ENCODE data around the gene PARP15.

The PARP15 gene

DNA sequence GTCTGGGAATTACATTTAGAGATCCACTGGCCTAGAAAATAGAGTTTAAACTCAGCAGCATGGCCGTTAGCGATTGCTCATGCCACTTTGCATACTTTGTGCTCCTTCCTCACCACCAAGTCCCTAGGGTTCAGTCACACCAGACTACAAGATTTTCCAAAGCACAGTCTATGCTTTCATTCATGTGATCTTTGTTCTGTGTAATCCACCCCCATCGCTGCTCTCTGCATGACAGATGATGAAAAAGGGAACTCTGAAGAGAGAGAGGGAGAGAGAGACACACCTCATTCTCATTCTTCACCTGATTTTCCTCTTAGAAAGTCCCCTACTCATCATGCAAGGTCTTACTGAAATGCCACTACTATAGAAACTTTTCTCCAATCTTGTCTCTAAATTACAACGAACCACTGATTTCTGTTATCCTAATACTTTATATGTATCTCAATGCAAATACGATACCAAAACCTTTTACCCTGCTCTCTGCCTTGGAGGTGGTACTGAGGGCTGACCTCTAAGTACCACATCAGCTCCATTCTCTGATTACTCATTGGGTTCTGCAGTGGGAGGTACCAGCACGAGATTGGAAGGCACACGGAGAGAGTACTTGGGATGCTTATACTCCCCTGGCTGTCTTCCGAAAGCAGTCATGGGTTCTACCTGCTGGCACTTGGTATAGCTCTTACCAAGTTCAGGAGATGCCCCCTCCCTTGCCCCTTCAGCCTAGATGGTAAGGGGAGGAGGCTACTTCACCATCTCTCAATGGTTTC is 1.1 kb upstream of the PARP15 start:
- DNase-seq, result no peak

DNA sequence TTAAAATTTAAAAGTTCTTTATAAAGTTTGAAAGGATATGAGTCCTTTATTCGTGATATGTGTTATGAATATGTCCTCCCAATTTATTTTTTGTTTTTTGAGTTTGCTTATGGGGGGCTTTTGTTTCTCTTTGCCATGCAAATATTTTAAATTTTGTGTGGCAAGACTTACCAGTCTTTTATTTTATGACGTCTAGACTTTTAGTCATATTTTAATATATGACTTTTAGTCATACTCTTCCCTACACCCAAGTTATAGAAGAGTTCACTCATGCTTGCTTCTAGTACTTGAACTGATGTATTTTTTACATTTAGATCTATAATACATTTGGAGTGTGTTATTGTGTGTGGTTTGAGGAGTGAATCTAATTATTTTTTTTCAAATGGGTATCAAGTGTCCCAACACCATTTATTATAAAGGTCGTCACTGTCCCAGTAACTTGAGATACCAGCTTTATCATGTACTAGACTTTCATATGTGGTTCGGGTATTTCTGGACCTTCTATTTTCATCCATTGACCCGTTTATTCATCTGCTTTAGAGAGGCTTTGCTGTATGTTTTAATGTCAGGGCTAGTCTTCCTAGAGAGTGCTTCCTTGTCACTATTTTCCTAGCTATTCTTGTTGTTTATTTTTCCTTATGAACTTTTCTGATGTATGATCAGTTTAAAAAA is 755 bp downstream of the PARP15 start:
- DNase-seq, result no peak

DNA sequence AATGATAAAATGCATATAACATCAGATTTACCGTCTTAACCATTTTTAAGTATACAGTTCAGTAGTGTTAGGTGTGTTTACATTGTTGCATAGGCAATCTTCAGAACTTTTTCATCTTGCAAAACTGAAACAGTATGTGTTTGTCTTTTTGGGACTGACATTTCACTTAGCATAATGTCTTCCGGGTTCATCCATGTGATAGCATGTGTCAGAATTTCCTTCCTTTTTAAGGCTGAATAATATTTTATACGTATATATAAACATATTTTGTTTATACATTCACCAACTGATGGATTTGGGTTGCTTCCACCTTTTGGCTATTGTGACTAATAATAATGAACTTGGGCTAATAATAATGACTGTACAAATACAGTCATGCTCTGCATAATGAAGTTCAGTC is 3.0 kb downstream of the PARP15 start:
- no peak for DNase-seq

DNA sequence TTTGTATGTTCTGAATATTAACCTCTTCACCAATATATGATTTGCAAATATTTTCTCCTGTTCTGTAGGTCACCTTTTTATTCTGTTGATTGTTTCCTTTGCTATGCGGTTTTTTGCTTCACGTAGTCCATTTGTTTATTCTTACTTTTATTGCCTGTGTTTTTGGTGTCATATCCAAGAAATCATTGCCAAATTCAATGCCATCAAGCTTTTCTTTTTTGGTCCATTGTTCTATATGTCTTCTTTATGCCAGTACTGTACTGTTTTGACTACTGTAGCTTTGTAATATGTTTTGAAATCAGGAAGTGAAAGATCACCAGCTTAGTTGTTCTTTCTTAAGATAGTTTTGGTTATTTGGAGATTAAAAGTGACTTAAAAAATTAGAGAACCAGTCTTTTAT is 4.2 kb downstream of the PARP15 start:
- DNase-seq, result no peak

DNA sequence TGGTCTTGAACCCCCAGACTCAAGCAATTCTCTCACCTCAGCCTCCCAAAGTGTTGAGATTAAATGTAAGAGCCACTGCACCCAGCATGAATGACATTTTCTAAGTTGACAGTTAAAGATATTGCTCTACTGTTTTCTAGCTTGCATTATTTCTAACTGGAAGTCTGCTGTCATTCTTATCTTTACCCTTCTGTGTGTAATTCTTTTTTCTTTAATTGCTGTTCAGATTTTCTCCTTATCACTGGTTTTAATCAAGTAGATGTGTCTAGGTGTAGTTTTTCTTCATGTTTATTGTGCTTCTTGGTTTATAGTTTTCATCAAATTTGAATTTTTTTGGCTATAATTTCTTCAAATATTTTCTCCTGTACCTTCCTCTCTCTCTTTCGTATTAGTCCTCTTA is 4.9 kb downstream of the PARP15 start:
- DNase-seq, result no peak

DNA sequence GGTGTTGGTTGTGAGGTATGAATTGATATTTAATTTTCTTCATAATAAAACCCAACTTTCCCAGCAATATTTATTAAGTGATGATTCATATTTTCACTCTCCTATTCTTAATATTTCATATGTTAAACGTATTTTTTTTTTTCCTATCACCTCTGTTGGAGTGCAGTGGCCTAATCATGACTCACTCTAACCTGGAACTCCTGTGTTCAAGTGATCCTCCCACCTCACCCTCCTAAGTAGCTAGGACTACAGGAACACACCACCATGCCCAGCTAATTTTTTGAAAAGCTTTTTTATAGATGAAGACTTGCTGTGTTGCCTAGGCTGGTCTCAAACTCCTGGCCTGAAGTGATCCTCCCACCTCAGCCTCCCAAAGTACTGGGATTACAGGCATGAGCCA is 8.6 kb downstream of the PARP15 start:
- DNase-seq, result no peak

DNA sequence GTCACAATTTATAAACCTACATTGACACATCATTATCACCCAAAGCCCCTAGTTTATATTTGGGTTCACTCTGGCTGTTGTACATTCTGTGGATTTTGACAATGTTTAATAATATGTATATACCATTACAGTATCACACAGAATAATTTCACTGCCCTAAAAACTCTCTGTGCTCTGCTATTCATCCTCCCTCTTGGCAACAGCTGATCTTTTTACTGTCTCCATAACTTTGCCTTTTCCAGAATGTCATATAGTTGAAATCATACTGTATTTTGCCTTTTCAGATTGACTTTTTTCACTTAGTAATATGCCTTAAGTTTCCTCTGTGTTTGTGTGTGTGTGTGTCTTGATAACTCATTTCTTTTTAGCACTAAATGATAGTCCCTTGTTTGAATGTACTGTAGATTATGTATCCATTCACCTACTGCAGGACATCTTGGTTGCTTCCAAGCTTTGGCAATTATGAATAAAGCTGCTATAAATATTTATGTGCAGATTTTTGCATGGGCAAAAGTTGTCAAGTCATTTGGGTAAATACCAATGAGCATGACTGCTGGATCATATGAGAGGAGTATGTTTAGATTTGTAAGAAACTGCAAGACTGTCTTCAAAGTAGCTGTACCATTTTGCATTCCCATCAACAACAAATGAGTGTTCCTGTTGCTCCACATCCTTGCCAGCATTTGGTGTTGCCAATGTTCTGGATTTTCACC is 9.5 kb downstream of the PARP15 start:
- DNase-seq, result no peak

DNA sequence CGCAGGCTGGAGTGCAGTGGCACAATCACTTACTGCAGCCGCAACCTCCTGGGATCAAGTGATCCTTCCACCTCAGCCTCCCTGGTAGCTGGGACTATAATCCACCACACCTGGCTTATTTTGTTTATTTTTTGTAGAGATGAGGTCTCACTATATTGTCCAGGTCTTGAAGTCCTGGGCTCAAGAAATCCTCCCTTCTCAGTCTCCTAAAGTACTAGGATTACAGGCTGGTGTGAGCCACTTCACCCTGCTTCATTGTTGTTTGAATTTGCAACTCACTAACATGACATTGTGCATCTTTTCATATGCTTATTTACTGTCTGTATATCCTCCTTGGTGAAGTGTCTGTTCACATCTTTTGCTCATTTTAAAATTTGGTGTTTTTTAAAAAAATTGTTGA is 10.1 kb downstream of the PARP15 start:
- DNase-seq, result no peak

DNA sequence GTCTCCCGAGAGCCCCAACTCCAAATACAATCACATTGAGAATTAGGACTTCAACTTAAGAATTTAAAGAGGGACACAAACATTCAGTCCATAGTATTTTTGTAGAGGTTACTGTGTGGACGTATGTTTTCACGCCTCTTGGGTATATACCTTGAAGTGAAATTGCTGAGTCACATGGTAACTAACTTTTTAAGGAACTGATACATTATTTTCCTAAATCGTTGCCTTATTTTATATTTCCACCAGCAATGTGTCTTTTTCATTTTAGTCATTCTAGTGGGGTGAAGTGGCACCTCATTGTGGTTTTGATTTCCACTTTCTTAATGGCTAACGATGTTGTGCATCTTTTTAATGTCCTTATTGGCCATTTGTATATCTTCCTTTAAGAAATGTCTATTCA is 11.8 kb downstream of the PARP15 start:
- no peak for DNase-seq

DNA sequence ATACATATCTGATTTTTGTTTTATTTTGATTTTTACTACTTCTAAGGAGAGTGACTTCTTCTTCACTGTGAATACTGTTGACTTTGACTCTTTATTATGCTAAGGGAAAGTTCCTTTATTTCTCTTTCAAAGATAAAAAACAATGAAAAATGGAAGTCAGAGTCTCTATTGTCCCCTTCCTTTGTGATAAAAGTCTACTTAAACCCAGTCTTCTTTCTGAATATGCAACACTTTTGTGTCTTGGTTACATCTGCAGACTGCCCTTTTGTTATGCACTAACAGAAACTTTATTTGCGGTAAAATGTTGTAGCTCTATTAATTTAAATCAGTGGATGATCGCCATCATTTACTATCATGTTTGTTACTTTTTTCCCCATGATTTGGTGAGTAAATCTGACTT is 13.2 kb downstream of the PARP15 start:
- no peak for DNase-seq

DNA sequence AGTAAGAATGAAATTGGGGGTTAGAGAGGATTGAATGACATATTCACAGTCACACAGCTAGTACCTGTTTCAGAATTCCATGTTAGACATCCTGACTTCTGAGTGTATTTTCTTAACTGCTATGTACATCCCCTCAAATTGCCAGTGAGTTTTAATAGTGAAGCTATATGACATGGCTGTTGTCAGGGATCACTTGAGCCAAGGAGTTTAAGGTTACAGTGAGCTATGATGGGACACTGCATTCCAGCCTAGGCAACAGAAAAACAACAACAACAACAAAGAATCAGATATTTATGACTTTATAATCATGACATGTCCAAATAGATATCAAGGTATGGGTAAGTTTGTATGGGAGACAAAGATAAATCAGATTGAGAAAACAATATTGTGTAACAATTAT is 16.6 kb downstream of the PARP15 start:
- DNase-seq, result no peak

DNA sequence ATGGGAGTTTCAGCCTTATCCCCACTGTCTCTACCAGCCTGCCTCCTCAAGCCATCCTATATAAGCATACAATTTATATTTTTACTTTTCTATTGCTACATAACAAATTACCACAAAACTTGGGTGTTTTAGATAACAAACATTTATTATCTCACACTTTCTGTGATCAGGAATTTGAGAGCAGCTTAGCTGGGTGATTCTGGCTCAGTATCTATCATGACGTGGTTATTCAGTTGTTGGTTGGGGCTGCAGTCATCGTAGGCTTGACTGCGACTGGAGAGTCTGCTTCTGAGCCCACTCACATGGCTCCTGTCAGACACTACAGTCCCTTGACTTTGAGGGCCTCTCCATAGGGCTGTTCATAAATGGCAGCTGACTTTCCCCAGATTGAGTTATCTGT is 20.7 kb downstream of the PARP15 start:
- DNase-seq, result no peak

DNA sequence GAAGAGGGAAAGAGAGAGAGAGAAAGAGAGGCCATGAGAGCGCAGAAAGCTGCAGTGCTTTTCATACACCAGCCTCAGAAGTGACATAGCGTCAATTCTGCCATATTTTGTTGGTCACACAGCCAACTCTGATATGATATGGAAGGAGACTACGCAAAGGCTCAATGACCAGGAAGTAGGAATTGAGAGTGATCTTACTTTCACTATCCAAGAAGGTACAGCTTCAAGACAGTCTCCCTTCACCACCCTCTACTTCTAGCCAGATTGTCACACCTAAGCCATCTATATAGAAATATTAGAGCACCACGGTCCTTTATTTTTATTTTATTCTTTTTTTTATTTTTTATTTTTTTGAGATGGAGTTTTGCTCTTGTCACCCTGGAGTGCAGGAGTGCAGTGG is 21.1 kb downstream of the PARP15 start:
- DNase-seq, result no peak

DNA sequence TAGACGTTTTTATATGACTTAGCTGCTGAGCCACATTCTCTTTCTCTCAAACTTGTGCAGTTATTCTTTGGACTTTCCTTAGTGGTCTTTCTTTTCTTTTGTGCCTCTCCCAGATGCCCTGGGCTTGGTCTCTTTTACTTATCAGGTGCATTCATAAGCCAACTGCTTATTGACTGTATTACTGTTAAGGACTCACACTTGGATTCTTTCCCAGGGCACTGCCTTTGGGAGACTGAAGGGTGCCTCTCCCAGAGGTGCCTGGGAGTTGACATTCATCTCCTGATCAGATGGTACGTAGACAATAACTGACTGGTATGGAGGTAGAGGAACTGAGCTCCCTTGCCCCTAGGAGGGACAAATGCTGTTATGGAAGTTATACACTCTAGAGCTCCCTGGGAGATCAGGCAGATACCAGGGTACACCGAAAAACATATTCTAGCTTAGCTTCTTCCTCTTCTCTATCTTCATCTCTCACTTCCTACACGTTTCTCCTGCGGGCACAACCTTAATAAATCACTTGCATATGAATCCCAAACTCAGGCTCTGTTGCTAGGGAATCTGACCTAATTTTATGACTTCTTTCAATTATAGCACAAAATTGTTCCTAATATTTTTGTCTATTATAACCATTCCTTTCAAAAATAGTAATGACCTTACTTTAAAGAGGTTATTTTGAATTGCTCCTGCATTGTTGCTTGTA is 24.7 kb downstream of the PARP15 start:
- no peak for DNase-seq

DNA sequence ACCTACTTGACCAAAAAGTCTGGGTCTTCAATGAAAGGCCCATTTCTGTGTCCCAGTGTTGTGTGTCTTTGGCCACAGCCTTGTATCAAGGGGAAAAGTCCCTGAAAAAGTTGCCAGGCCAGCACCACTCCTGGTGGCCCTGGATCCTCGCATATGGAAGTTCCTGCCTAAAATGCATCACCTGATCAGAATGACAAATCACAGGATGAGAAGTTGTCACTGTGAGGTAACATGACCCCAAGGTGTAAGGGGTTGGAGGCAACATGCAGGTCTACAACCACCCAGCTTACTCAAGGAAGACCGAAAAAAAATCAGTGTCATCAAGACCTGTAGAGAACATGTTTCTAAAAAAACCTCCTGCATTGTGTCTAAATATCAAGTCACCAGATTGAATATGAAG is 25.6 kb downstream of the PARP15 start:
- no peak for DNase-seq

DNA sequence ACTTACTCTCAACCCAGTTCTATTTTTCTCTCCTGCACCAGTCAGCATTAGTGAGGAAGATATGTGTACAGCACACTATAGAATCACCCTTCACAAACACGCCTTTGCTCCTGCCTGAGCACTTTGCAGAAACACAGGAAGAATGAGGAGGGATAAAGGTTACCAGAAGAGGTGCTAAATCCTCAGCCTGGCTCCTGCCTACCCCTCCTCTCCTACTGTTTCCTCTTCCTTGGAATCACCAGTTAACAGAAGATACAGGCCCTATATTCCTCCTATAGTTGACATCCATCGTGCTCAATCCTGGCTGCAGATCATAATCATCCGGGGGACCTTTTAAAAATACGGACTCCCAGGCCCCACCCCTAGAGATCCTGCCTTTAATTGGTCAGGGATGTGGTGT is 28.9 kb downstream of the PARP15 start:
- no peak for DNase-seq

DNA sequence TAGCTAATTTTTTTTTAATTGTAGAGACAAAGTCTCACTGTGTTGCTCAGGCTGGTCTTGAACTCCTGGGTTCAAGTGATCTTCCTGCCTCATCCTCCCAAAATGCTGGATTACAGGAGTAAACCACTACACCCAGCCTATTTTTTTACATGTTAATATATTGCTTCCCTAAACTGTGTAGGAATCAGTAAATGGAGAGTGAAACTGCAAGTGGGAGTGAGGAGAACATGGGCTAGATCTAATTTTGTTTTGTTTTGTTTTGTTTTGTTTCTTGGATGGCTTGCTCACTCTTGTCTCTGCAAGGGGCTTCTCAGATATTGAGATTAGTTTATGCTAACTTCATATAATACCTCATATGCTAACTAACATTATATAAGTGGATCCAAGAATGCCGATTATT is 31.5 kb downstream of the PARP15 start:
- DNase-seq, result no peak

DNA sequence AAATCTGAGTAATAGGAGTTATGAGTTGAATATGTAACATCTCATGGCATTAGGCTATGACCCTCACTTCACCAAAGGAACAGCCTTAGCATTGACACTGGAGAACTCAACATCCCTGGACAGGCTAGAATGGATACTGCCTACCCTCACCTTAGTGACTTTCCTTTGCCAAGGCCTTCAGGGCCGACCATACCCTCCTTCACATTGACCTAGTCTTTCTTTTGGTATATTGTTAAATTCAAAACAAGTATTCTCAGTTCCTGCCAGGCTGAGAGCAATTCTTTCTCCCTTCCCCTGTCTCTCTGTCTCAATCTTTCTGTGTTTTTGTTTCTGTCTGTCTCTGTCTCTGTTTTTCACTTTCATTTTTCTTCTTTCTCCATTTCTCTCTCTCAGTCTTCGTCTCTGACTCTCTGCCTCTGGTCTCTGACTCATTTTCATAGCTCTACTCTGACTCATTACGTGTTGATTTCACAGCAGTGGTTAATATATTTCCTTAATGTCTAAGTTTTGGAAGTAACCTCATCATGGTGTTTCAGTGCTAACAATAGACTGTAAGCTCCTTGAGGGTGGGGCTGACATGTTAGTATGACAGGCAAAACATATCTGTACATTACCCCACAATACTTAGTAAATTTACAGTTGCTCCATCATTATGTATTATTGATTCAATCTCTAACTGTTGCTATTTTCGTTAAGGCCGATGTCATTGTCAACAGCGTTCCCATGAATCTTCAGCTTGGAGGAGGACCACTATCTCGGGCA is 32.5 kb downstream of the PARP15 start:
- no peak for DNase-seq

DNA sequence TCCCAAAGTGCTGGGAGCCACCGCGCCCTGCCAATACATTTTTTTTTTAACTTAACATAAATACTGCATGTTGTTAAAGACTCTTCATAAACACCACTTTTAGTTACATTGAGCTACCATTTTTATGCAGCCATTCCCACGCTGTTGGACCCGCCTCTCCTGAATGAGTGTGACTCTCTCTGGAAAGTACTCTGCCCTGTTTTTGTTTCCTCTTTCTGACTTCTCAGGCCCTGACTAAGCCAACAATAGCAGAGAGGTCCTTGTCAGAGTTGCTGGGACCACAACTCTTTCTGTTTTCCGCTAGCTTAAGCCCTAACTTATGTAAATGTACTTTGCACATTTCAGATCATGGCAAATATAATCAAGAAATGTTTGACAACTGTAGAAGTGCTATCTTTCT is 35.2 kb downstream of the PARP15 start:
- DNase-seq, result no peak

DNA sequence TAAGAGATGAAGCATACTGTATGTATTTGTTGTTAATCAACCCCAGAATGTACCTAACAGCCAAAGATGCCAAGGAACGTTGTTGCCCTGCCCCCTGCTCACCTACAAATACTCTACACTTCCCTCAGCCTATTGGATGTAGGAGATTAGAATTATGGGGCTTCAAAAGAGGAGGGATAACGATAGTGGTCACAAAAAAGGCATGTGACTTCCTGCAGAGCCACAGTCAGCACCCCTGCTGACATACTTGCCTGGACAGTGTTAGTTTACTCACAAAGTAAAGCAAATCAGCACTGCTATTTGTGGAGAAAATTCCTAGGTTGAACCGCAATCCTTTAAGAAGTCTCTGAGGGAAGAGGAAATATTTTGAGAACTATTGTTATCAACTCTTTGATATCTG is 37.9 kb downstream of the PARP15 start:
- no peak for DNase-seq

DNA sequence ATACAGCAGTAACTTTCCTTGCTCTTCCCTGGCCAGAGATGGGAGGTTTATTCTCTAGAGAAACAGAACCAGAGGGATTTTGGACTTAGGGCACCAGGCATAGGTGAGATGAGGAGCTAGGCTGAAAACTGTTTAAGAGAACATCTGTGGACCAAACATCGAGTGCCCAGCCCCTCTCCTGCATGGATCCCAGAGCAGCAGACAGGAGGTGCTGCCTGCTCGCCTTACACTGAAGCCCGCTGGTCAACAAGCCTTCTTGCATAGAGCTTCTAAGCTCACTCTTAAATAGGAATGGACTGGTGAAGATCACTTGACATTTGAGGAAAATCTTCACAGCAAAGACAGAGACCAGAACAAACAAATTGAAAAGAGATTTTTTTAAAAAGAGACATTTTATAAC is 41.2 kb downstream of the PARP15 start:
- no peak for DNase-seq

DNA sequence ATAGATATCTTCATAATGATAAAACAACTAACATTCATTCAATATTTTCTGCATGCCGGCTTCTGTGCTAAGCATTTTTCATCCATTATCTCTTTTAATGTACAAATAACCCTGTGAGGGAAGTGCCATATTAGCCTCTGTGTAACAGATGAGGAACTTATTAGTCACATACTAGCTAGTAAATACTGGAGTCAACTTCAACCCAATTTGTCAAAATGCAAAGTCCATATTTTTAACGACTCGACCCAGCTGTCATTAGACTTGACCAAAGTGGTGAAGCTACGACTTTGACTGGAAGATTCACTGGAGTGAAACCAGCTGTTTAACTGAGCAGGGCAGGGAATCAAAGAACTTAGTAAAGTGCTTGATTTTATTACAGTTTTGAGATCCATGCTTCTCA is 41.6 kb downstream of the PARP15 start:
- DNase-seq, result no peak

DNA sequence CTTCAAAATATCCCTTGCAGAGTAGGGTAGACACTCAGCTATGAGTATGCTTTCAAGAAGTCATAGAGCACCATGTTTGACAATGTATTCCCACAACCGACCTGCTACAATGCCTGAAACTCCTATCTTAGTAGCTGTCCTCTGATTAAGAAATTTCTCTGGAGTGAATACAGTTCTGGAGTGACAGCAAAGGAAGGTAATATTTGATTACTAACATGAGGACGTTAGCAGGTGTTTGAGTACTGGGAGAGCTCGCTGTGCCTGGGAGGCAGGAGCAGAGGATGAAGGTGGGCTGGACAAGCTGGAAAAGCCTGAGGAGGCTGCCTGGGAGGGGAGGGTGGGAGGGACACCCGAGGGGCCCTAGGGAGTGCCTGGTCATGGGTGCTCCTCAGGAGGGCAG is 42.9 kb downstream of the PARP15 start:
- DNase-seq, result no peak

Measured in right forelimb (tissue), 1 donor.